ENCODE data around the gene TMEM145. TPM values are rescaled to one million over a fixed set of nuclear protein-coding genes. Genes with fewer than 3 reads are reported as not detected.

Gene TMEM145
- total and polyA plus RNA-seq, 9 of the 15 experiments (the other 6 are each of a cell fraction or from before 2014, with no cell fraction given), result 0.80 to 5.5 (median 1.9) TPM; not detected in 3

GRCh38 chr19:42283188-42284065 lies 29.7 kb upstream of the TMEM145 start (continued):
- TF ChIP-seq CREB1 (IDR thresholded peaks at IDR 0.05) (peak; percentile 36), CREB1 (CRISPR knock-in tag; IDR thresholded peaks at IDR 0.05) (peak; percentile 34; the same call in 1 of the 2 replicates), PTRF (tag; IDR thresholded peaks at IDR 0.05) (no peak), NFYB (IDR thresholded peaks at IDR 0.05; ENCODE audit: extremely low read depth, insufficient read length) (peak; percentile 19), SOX6 (IDR thresholded peaks at IDR 0.05) (no peak), KLF10 (CRISPR knock-in tag; IDR thresholded peaks at IDR 0.05) (no peak), CBX1 (IDR thresholded peaks at IDR 0.05; ENCODE audit: low read depth) (no peak; the same call in 1 of the 2 replicates), ZSCAN29 (IDR thresholded peaks at IDR 0.05) (no peak), CTBP1 (IDR thresholded peaks at IDR 0.05; ENCODE audit: borderline replicate concordance) (peak; percentile 56; the same call in 1 of the 2 replicates), CBX8 (IDR thresholded peaks at IDR 0.05; ENCODE audit: borderline replicate concordance, extremely low read depth, low read depth, low read length, poor library complexity, severe bottlenecking) (no peak), ZNF655 (CRISPR knock-in tag; IDR thresholded peaks at IDR 0.05) (no peak), SRSF3 (IDR thresholded peaks at IDR 0.05; ENCODE audit: insufficient read depth, low read length) (no peak), NFRKB (IDR thresholded peaks at IDR 0.05; ENCODE audit: low read depth) (0 out of 2 replicates have a peak, but pooled peaks have one; percentile 29), ZNF76 (CRISPR knock-in tag; IDR thresholded peaks at IDR 0.05; ENCODE audit: borderline replicate concordance) (no peak), LARP7 (IDR thresholded peaks at IDR 0.05) (peak; percentile 62; the same call in 1 of the 2 replicates), ZBTB17 (CRISPR knock-in tag; IDR thresholded peaks at IDR 0.05) (0 out of 2 replicates have a peak, but pooled peaks have one; percentile 47), RB1 (IDR thresholded peaks at IDR 0.05; ENCODE audit: low read depth) (peak; percentile 33), ZNF407 (IDR thresholded peaks at IDR 0.05; ENCODE audit: low read depth) (peak; percentile 43; the same call in 1 of the 2 replicates), CXXC5 (CRISPR knock-in tag; IDR thresholded peaks at IDR 0.05) (no peak; the same call in 1 of the 2 replicates)

All from K562 (cell line).